Liver (tissue), 4 donors: ENCODE measurements around the gene KRT17. TPM values are rescaled to one million over a fixed set of nuclear protein-coding genes. Genes with fewer than 3 reads are reported as not detected.

ENCODE experiments used
- polyA plus RNA-seq, 2 donors: library from polyadenylated mRNA; stranded (reverse) in 1 of 2; unstranded in 1 of 2; fragments of 200-250 nt in 1 of 2; fragments of >200 nt in 1 of 2; fragmentation: Nextera tagmentation in 1 of 2; extraction: Ambion mirVana in 1 of 2; gene quantifications; one replicate each; pipeline versions ENCODE4 v1.2.1 to v1.2.3, GENCODE V29; 2013 to 2015
- total RNA-seq, 2 donors: library from RNA; depleted of rRNA; stranded (reverse); fragments of >200 nt; gene quantifications; one replicate each; pipeline ENCODE4 v1.2.3, GENCODE V29; 2014
- donor health status: healthy.
- donor health status: healthy.
- donor health status: healthy.

The KRT17 gene
- total and polyA plus RNA-seq, 4 donors = 0.15 TPM; not detected in 3

Other genes with a start within 250 kb of the KRT17 start
- not detected for gene KRT34, start 242.3 kb downstream of the KRT17 start, total RNA-seq
- gene KRT34, start 242.3 kb downstream of the KRT17 start, polyA plus RNA-seq = not detected
- not detected for gene KRT31, start 227.0 kb downstream of the KRT17 start, total RNA-seq
- gene KRT31, start 227.0 kb downstream of the KRT17 start, polyA plus RNA-seq = not detected
- not detected for gene KRT37, start 200.0 kb downstream of the KRT17 start, total RNA-seq
- gene KRT37, start 200.0 kb downstream of the KRT17 start, polyA plus RNA-seq = not detected
- not detected for gene KRT38, start 183.6 kb downstream of the KRT17 start, total RNA-seq
- not detected for gene KRT38, start 183.6 kb downstream of the KRT17 start, polyA plus RNA-seq
- gene KRT32, start 157.2 kb downstream of the KRT17 start, total RNA-seq = not detected
- gene KRT32, start 157.2 kb downstream of the KRT17 start, polyA plus RNA-seq = not detected
- not detected for gene KRT35, start 143.4 kb downstream of the KRT17 start, total RNA-seq
- gene KRT35, start 143.4 kb downstream of the KRT17 start, polyA plus RNA-seq = not detected
- under 1 TPM in 1 of 2 donors, not detected in 1; 0.05 TPM for gene KRT36, start 134.7 kb downstream of the KRT17 start, total RNA-seq
- gene KRT36, start 134.7 kb downstream of the KRT17 start, polyA plus RNA-seq = not detected
- 1 to 10 TPM in 1 of 2 donors, not detected in 1; 3.7 TPM for gene KRT13, start 119.0 kb downstream of the KRT17 start, total RNA-seq
- gene KRT13, start 119.0 kb downstream of the KRT17 start, polyA plus RNA-seq = 1 to 10 TPM in 1 of 2 donors, under 1 TPM in 1; 0.13 to 2.8 TPM
- gene KRT15, start 105.7 kb downstream of the KRT17 start, total RNA-seq = not detected
- under 1 TPM in 1 of 2 donors, not detected in 1; 0.14 TPM for gene KRT15, start 105.7 kb downstream of the KRT17 start, polyA plus RNA-seq
- gene KRT19, start 96.3 kb downstream of the KRT17 start, total RNA-seq = 1 to 10 TPM; 3.1 to 3.4 TPM
- 1 to 10 TPM; 3.8 to 5.8 TPM for gene KRT19, start 96.3 kb downstream of the KRT17 start, polyA plus RNA-seq
- gene KRT9, start 52.5 kb downstream of the KRT17 start, total RNA-seq = not detected
- gene KRT9, start 52.5 kb downstream of the KRT17 start, polyA plus RNA-seq = not detected
- not detected for gene KRT14, start 37.7 kb downstream of the KRT17 start, total RNA-seq
- gene KRT14, start 37.7 kb downstream of the KRT17 start, polyA plus RNA-seq = not detected
- not detected for gene KRT16, start 11.8 kb downstream of the KRT17 start, total RNA-seq
- not detected for gene KRT16, start 11.8 kb downstream of the KRT17 start, polyA plus RNA-seq
- gene EIF1, start 64.3 kb upstream of the KRT17 start, total RNA-seq = 10 to 100 TPM; 56.5 to 61.0 TPM
- 100 to 1,000 TPM; 258 to 755 TPM for gene EIF1, start 64.3 kb upstream of the KRT17 start, polyA plus RNA-seq
- gene GAST, start 87.8 kb upstream of the KRT17 start, total RNA-seq = not detected
- not detected for gene GAST, start 87.8 kb upstream of the KRT17 start, polyA plus RNA-seq
- gene HAP1, start 110.1 kb upstream of the KRT17 start, total RNA-seq = under 1 TPM; under 0.01 to 0.05 TPM
- gene HAP1, start 110.1 kb upstream of the KRT17 start, polyA plus RNA-seq = under 1 TPM; 0.02 to 0.04 TPM
- gene JUP, start 162.1 kb upstream of the KRT17 start, total RNA-seq = 10 to 100 TPM; 40.7 to 56.0 TPM
- gene JUP, start 162.1 kb upstream of the KRT17 start, polyA plus RNA-seq = 10 to 100 TPM; 39.1 to 47.7 TPM
- gene P3H4, start 187.4 kb upstream of the KRT17 start, total RNA-seq = 1 to 10 TPM; 2.6 to 5.6 TPM
- gene P3H4, start 187.4 kb upstream of the KRT17 start, polyA plus RNA-seq = 1 to 10 TPM; 1.7 to 2.0 TPM
- gene FKBP10, start 188.4 kb upstream of the KRT17 start, total RNA-seq = 10 to 100 TPM in 1 of 2 donors, 1 to 10 TPM in 1; 6.2 to 17.6 TPM
- 1 to 10 TPM in 1 of 2 donors, under 1 TPM in 1; 0.71 to 5.0 TPM for gene FKBP10, start 188.4 kb upstream of the KRT17 start, polyA plus RNA-seq
- gene NT5C3B, start 211.7 kb upstream of the KRT17 start, total RNA-seq = 10 to 100 TPM; 15.3 to 32.0 TPM
- gene NT5C3B, start 211.7 kb upstream of the KRT17 start, polyA plus RNA-seq = 10 to 100 TPM; 25.1 to 28.8 TPM
- gene KLHL10, start 213.2 kb upstream of the KRT17 start, total RNA-seq = under 1 TPM in 1 of 2 donors, not detected in 1; 0.17 TPM
- under 1 TPM; 0.03 to 0.07 TPM for gene KLHL10, start 213.2 kb upstream of the KRT17 start, polyA plus RNA-seq
- 10 to 100 TPM; 11.9 to 12.6 TPM for gene KLHL11, start 240.8 kb upstream of the KRT17 start, total RNA-seq
- 1 to 10 TPM in 1 of 2 donors, under 1 TPM in 1; 0.68 to 2.4 TPM for gene KLHL11, start 240.8 kb upstream of the KRT17 start, polyA plus RNA-seq